AG04449 (cell line): Measurements from ENCODE around the gene HACD1.
A peak's percentile ranks its signal among the peaks of the same experiment; 100 is the strongest.

Experiments used
- CTCF ChIA-PET: fragments of 350-600 bp; formaldehyde crosslinking; extraction: SDS; loops from one replicate; lab custom pipeline; 2021; ENCODE audit warnings: antibody characterized with exemption; lab: Yijun Ruan, JAX
- POLR2A ChIA-PET: fragments of 400-600, 350-600 bp; formaldehyde crosslinking; extraction: SDS; loops from one replicate; lab custom pipeline; 2020; ENCODE audit warnings: antibody characterized with exemption, inconsistent platforms; lab: Yijun Ruan, JAX
- DNase-seq: peaks from one replicate; pipeline ENCODE4 v3.0.0-alpha.2; 2010; ENCODE audit warnings: low read depth, low spot score
- H3K4me3 ChIP-seq: 2 replicates; pipeline ENCODE4 v1.5.1; 2011; ENCODE audit warnings: low read depth, mild to moderate bottlenecking, control low read depth, low read length
- CTCF ChIP-seq: IDR thresholded peaks from one replicate; pipeline ENCODE4 v1.5.1; 2011; ENCODE audit warnings: mild to moderate bottlenecking, moderate library complexity, low read length, control low read depth, inconsistent platforms; ENCODE audit not compliant: insufficient read depth; ENCODE audit errors: missing control alignments

The HACD1 gene

GRCh38 chr10:17563452-17563851 lies 53.7 kb downstream of the HACD1 start:
- CTCF ChIA-PET = interaction anchor here (0.9 to 1.5 kb wide), 2 partner anchors 45 to 283 kb away, joined by 3 read pairs; no protein-coding TSS in a partner anchor

GRCh38 chr10:17562614-17563013 lies 54.6 kb downstream of the HACD1 start:
- ChIA-PET CTCF (no interaction called here), POLR2A (interaction anchor here (1.1 kb wide), 1 partner anchor 10 kb away, joined by 3 read pairs; no protein-coding TSS in a partner anchor)
- TF ChIP-seq CTCF = no peak
- H3K4me3 ChIP-seq = no peak overlapping the region
- peak; percentile 80 for DNase-seq

More at GRCh38 chr10:17563452-17563851, 53.7 kb downstream of the HACD1 start:
- POLR2A ChIA-PET = no interaction called here
- H3K4me3 ChIP-seq = no peak overlapping the region
- no peak for TF ChIP-seq CTCF
- no peak for DNase-seq

GRCh38 chr10:17561111-17561510 lies 56.1 kb downstream of the HACD1 start:
- no peak for TF ChIP-seq CTCF
- CTCF ChIA-PET = no interaction called here
- H3K4me3 ChIP-seq = no peak overlapping the region
- POLR2A ChIA-PET = no interaction called here
- no peak for DNase-seq

- ChIA-PET POLR2A (no interaction called here), CTCF (no interaction called here)
- TF ChIP-seq CTCF = no peak
- DNase-seq = no peak
- H3K4me3 ChIP-seq = no peak overlapping the region
Measured at GRCh38 chr10:17557459-17557858, 59.7 kb downstream of the HACD1 start.

- TF ChIP-seq CTCF = no peak
- ChIA-PET POLR2A (no interaction called here), CTCF (no interaction called here)
- H3K4me3 ChIP-seq = no peak overlapping the region
- DNase-seq = no peak
Measured at GRCh38 chr10:17548770-17549169, 68.4 kb downstream of the HACD1 start.

- POLR2A ChIA-PET = no interaction called here
- DNase-seq = no peak
- CTCF ChIA-PET = interaction anchor here (0.7 kb wide), 1 partner anchor 217 kb away, joined by 3 read pairs; no protein-coding TSS in a partner anchor
Measured at GRCh38 chr10:17548162-17548561, 69.0 kb downstream of the HACD1 start.

More at GRCh38 chr10:17548162-17548561, 69.0 kb downstream of the HACD1 start:
- TF ChIP-seq CTCF = no peak
- H3K4me3 ChIP-seq = no peak overlapping the region
